PC-9 (cell line): Measurements from ENCODE around the gene SLC39A9. TPM values are rescaled to one million over a fixed set of nuclear protein-coding genes. Genes with fewer than 3 reads are reported as not detected.

Source experiments
- BruUV-seq: library from RNA; stranded (reverse); fragments of 400-500 nt; replicated peaks from 2 replicates; lab custom pipeline; 2021; lab: Mats Ljungman, UMichigan
- CTCF ChIA-PET: fragments of 300-600 bp; sonication (Branson Sonifier 250); formaldehyde crosslinking; loops from one replicate; lab custom pipeline; 2022; ENCODE audit warnings: antibody characterized with exemption; lab: Charles Lee
- POLR2A ChIA-PET: fragments of 300-600 bp; sonication (Branson Sonifier 250); formaldehyde crosslinking; loops from one replicate; lab custom pipeline; 2022; ENCODE audit warnings: antibody characterized with exemption; ENCODE audit not compliant: unreplicated experiment; lab: Charles Lee
- DNase-seq, 2 experiments: peaks; one replicate each; pipeline versions ENCODE4 v3.0.0 to v3.0.0-alpha.2; 2015 to 2022; ENCODE audit warnings: mixed read lengths in 1 of 2
- H2AFZ ChIP-seq: fragments of 200-600 bp; sonication (generic); 2 replicates; pipeline ENCODE4 v1.8.1; 2017; ENCODE audit warnings: antibody characterized with exemption
- H3F3A ChIP-seq: fragments of 200-600 bp; sonication (generic); 2 replicates; pipeline ENCODE4 v1.8.1; 2017; ENCODE audit warnings: antibody characterized with exemption, mild to moderate bottlenecking, low read depth; ENCODE audit not compliant: insufficient read depth
- H3K27ac ChIP-seq: fragments of 200-600 bp; sonication (generic); 2 replicates; pipeline ENCODE4 v1.6.1; 2016; ENCODE audit warnings: mixed run types
- H3K27me3 ChIP-seq: fragments of 200-600 bp; sonication (generic); 2 replicates; pipeline ENCODE4 v1.6.1; 2016; ENCODE audit warnings: low read depth, mixed run types; ENCODE audit not compliant: insufficient read depth
- H3K36me3 ChIP-seq: fragments of 200-600 bp; sonication (generic); 2 replicates; pipeline ENCODE4 v1.6.1; 2016; ENCODE audit warnings: low read depth, mixed run types
- H3K4me1 ChIP-seq: fragments of 200-600 bp; sonication (generic); replicated peaks from 2 replicates; pipeline ENCODE4 v1.6.1; 2016; ENCODE audit warnings: mixed run types; ENCODE audit not compliant: insufficient read depth
- H3K4me2 ChIP-seq: fragments of 200-600 bp; sonication (generic); 2 replicates; pipeline ENCODE4 v1.6.1; 2017; ENCODE audit warnings: mixed run types
- H3K4me3 ChIP-seq: fragments of 200-600 bp; sonication (generic); 2 replicates; pipeline ENCODE4 v1.6.1; 2016; ENCODE audit warnings: mixed run types
- H3K79me2 ChIP-seq: fragments of 200-600 bp; sonication (generic); 2 replicates; pipeline ENCODE4 v1.6.1; 2017; ENCODE audit warnings: low read depth, mixed run types
- H3K9me2 ChIP-seq: fragments of 200-600 bp; sonication (generic); 2 replicates; pipeline ENCODE4 v1.8.1; 2017; ENCODE audit warnings: mild to moderate bottlenecking; ENCODE audit not compliant: insufficient read depth
- H3K9me3 ChIP-seq: fragments of 200-600 bp; sonication (generic); 2 replicates; pipeline ENCODE4 v1.8.1; 2016; ENCODE audit warnings: low read depth; ENCODE audit not compliant: insufficient read depth
- H4K20me1 ChIP-seq: fragments of 200-600 bp; sonication (generic); 2 replicates; pipeline ENCODE4 v1.8.1; 2017; ENCODE audit not compliant: insufficient read depth
- EZH2 ChIP-seq: fragments of 200-600 bp; sonication (generic); IDR thresholded peaks from 2 replicates; pipeline ENCODE4 v1.8.0; 2017; ENCODE audit warnings: antibody characterized with exemption, low read depth
- intact Hi-C: fragments of 100-400 bp; cut with micrococcal nuclease; formaldehyde crosslinking; loops from one replicate; pipeline ENCODE4 v1.10.0; 2022; ENCODE audit not compliant: unreplicated experiment
- total RNA-seq: library from RNA; stranded (reverse); gene quantifications from 2 replicates; pipeline ENCODE4 v1.2.3, GENCODE V29; 2021
- TF ChIP-seq, protein P1 (sequence below): fragments of 200-600 bp; sonication (generic); conservative IDR thresholded peaks from 2 replicates; pipeline ENCODE4 v1.6.1; 2017; ENCODE audit warnings: mixed run types, antibody characterized with exemption, mild to moderate bottlenecking, moderate library complexity

SLC39A9 gene
- total RNA-seq, 1 experiment from 2014 or later = 95.1 TPM

- Histone ChIP-seq H3K36me3 (peaks cover 25% of the 10 kb centered on the region; the same call in 1 of the 2 replicates), H3K79me2 (no peaks in the 10 kb centered on the region), H3K27me3 (no peaks in the 10 kb centered on the region), H3K27ac (no peak overlapping the region), H3F3A (peaks cover 18% of the 10 kb centered on the region; the same call in 1 of the 2 replicates), H4K20me1 (no peaks in the 10 kb centered on the region), H2AFZ (no peak overlapping the region), H3K4me3 (no peak overlapping the region), H3K9me2 (no peaks in the 10 kb centered on the region), H3K4me1 (no peaks in the 10 kb centered on the region), H3K4me2 (no peak overlapping the region), H3K9me3 (peaks cover 6% of the 10 kb centered on the region; the same call in 1 of the 2 replicates)
- ChIA-PET POLR2A (no interaction called here), CTCF (no interaction called here)
- intact Hi-C loops = no loop called here
- no TSS peak for BruUV-seq
- TF ChIP-seq EZH2 = no peak
- no peak for DNase-seq
Measured at GRCh38 chr14:69372146-69372545, 26.3 kb upstream of the SLC39A9 start.

- Histone ChIP-seq H3K4me3 (no peak overlapping the region), H3F3A (peaks cover 22% of the 10 kb centered on the region; the same call in 1 of the 2 replicates), H3K27me3 (no peaks in the 10 kb centered on the region), H3K9me2 (no peaks in the 10 kb centered on the region), H3K4me1 (no peaks in the 10 kb centered on the region), H3K4me2 (no peak overlapping the region), H3K27ac (no peak overlapping the region), H3K9me3 (peaks cover 6% of the 10 kb centered on the region; the same call in 1 of the 2 replicates), H4K20me1 (no peaks in the 10 kb centered on the region), H3K79me2 (no peaks in the 10 kb centered on the region), H2AFZ (no peak overlapping the region), H3K36me3 (peaks cover 29% of the 10 kb centered on the region; the same call in 1 of the 2 replicates)
- intact Hi-C loops = no loop called here
- ChIA-PET POLR2A (interaction anchor here (1.0 kb wide), 1 partner anchor 38 kb away, joined by 6 read pairs; no protein-coding TSS in a partner anchor), CTCF (no interaction called here)
- BruUV-seq = no TSS peak
- TF ChIP-seq, protein P1, sequence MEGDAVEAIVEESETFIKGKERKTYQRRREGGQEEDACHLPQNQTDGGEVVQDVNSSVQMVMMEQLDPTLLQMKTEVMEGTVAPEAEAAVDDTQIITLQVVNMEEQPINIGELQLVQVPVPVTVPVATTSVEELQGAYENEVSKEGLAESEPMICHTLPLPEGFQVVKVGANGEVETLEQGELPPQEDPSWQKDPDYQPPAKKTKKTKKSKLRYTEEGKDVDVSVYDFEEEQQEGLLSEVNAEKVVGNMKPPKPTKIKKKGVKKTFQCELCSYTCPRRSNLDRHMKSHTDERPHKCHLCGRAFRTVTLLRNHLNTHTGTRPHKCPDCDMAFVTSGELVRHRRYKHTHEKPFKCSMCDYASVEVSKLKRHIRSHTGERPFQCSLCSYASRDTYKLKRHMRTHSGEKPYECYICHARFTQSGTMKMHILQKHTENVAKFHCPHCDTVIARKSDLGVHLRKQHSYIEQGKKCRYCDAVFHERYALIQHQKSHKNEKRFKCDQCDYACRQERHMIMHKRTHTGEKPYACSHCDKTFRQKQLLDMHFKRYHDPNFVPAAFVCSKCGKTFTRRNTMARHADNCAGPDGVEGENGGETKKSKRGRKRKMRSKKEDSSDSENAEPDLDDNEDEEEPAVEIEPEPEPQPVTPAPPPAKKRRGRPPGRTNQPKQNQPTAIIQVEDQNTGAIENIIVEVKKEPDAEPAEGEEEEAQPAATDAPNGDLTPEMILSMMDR = no peak
- TF ChIP-seq EZH2 = no peak
- DNase-seq = no peak
Measured at GRCh38 chr14:69373104-69373503, 25.4 kb upstream of the SLC39A9 start.

DNA sequence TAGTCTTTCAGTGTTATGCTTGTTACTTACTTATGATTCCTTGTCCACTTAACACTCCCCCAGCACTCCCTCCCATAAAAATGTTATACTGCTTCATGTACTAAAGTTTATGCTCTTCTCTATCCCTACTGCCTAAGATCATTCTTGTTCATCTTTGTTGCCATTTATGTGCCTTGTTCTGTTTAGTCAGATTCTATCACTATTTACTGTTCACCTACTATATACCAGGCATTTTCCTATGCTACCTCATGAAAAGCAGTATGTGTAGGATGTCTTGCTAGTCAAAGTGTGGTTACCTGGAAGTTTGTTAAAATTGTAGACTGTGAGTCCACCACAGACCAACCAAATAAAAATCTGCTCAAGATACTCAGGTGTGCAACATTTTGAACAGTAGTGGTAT lies 24.3 kb upstream of the SLC39A9 start:
- Histone ChIP-seq H2AFZ (no peak overlapping the region), H3K4me2 (no peak overlapping the region), H3K27ac (no peak overlapping the region), H3K27me3 (no peaks in the 10 kb centered on the region), H4K20me1 (no peaks in the 10 kb centered on the region; the same call in 1 of the 2 replicates), H3K9me3 (peaks cover 6% of the 10 kb centered on the region; the same call in 1 of the 2 replicates), H3K79me2 (no peaks in the 10 kb centered on the region), H3K36me3 (peaks cover 34% of the 10 kb centered on the region; the same call in 1 of the 2 replicates), H3F3A (peaks cover 28% of the 10 kb centered on the region; the same call in 1 of the 2 replicates), H3K4me3 (no peak overlapping the region), H3K9me2 (no peaks in the 10 kb centered on the region), H3K4me1 (no peaks in the 10 kb centered on the region)
- TF ChIP-seq, protein P1 = no peak
- no peak for TF ChIP-seq EZH2
- intact Hi-C loops = no loop called here
- ChIA-PET CTCF (interaction anchor here (0.5 kb wide), 1 partner anchor 23 kb away, joined by 3 read pairs; no protein-coding TSS in a partner anchor), POLR2A (no interaction called here)
- no peak for DNase-seq
- no TSS peak for BruUV-seq
